ENCODE data around the gene CDK9.
"Not testable (repeated sequence)": the region's sequence is repeated elsewhere in the genome, so short reads cannot be mapped to it uniquely, and the experiment has no call there.

CDK9 gene

GRCh38 chr9:127785933-127786772, at the start of gene CDK9:
CDK9 (plus strand) TSS chr9:127786034; CDS start chr9:127786149, 115 bp downstream.
- peak; percentile 92 for DNase-seq

- no peak for DNase-seq
Observed at GRCh38 chr9:127738666-127739065, 47.2 kb upstream of the CDK9 start.

- DNase-seq: no peak
Observed at GRCh38 chr9:127739614-127740330, 46.1 kb upstream of the CDK9 start.

GRCh38 chr9:127741831-127742434, 43.9 kb upstream of the CDK9 start:
- no peak for DNase-seq

GRCh38 chr9:127742435-127743088, 43.3 kb upstream of the CDK9 start:
- DNase-seq: no peak

GRCh38 chr9:127744398-127745110, 41.3 kb upstream of the CDK9 start:
- no peak for DNase-seq

GRCh38 chr9:127746959-127747569, 38.8 kb upstream of the CDK9 start:
- peak; percentile 50 for DNase-seq

- no peak for DNase-seq
Observed at GRCh38 chr9:127749090-127749787, 36.6 kb upstream of the CDK9 start.

GRCh38 chr9:127751269-127752054, 34.4 kb upstream of the CDK9 start:
- DNase-seq: no peak

- no peak for DNase-seq
Observed at GRCh38 chr9:127753148-127753547, 32.7 kb upstream of the CDK9 start.

GRCh38 chr9:127753622-127754021, 32.2 kb upstream of the CDK9 start:
- no peak for DNase-seq

- no peak for DNase-seq
Observed at GRCh38 chr9:127754099-127755060, 31.5 kb upstream of the CDK9 start.

- no peak for DNase-seq
Observed at GRCh38 chr9:127755061-127756060, 30.5 kb upstream of the CDK9 start.

- DNase-seq: no peak
Observed at GRCh38 chr9:127756233-127756632, 29.6 kb upstream of the CDK9 start.

GRCh38 chr9:127756776-127757175, 29.1 kb upstream of the CDK9 start:
- DNase-seq: not testable (repeated sequence)

- no peak for DNase-seq
Observed at GRCh38 chr9:127758843-127759242, 27.0 kb upstream of the CDK9 start.

GRCh38 chr9:127761061-127761460, 24.8 kb upstream of the CDK9 start:
- no peak for DNase-seq

- DNase-seq: no peak
Observed at GRCh38 chr9:127761491-127761956, 24.3 kb upstream of the CDK9 start.
